HG03442 (cell line): Measurements from ENCODE around the gene CUL3.
"Not testable (repeated sequence)": the region's sequence is repeated elsewhere in the genome, so short reads cannot be mapped to it uniquely, and the experiment has no call there.

Source experiments
- ATAC-seq: cut with Tn5 transposase; IDR thresholded peaks from one replicate; pipeline ENCODE4 v1.9.1; 2021; ENCODE audit warnings: mild to moderate bottlenecking, moderate library complexity; ENCODE audit not compliant: unreplicated experiment

Gene CUL3

DNA sequence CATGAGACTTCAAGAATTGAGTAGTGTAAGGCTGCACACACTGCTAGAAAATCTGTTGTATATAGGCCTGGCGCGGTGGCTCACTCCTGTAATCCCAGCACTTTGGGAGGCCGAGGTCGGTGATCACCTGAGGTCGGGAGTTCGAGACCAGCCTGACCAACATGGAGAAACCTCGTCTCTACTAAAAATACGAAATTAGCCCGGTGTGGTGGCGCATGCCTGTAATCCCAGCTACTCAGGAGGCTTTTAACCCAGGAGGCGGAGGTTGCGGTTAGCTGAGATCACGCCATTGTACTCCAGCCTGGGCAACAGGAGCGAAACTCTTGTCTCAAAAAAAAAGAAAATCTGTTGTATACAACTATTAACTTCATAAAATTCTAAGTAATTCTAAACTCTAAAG is 2.1 kb downstream of the CUL3 start:
- not testable (repeated sequence) for ATAC-seq

DNA sequence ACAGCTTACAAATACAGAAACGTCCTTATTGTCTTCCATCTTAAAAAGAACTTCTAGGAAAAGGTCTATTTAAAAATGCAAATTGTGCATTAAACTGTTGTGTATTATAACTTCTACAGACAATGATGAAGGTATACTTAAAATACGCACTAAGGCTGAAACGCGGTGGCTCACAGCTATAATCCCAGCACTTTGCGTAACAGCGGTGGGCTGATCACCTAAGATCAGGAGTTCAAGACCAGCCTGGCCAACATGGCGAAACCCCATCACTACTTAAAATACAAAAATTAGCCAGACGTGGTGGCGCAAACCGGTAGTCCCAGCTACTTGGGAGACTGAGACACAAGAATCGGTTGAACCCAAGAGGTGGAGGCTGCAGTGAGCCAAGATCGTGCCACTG is 4.9 kb downstream of the CUL3 start:
- ATAC-seq = no peak

DNA sequence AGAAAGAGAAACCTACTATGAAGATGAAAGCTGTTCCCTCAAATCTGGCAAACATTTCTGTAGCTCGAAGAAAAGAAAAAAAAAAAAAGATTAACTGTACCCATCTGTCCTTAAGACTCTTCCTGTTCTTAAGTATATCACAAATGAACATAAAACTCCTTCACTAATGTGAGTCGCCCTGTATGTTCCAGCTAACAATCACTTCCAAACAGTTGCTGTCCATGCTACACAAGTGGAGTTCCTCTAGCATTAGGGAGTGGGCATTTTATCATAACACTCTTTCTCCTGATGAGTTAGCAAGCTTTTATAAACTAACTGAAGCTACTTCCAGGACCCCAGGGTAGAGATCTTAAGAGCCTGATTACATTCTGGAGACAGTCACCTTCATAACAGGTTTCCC is 5.8 kb downstream of the CUL3 start:
- ATAC-seq = no peak

DNA sequence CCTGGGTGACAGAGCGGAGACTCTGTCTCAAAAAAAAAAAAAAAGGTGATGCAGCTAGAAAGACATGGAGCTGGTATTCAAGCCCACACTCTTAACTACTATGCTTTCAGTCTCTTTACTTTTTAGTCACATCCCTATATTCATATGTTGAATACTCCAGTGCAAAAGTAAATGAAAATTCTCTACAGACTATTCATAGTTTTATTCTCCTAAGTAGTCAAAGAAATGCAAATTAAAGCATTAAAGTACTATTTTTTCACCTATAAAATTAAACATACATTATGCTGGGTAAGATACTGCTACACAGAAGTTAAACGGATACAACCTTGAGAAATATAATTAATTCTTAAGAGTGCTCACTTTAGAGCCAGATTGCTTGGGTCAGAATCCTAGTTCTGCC is 7.6 kb downstream of the CUL3 start:
- no peak for ATAC-seq

DNA sequence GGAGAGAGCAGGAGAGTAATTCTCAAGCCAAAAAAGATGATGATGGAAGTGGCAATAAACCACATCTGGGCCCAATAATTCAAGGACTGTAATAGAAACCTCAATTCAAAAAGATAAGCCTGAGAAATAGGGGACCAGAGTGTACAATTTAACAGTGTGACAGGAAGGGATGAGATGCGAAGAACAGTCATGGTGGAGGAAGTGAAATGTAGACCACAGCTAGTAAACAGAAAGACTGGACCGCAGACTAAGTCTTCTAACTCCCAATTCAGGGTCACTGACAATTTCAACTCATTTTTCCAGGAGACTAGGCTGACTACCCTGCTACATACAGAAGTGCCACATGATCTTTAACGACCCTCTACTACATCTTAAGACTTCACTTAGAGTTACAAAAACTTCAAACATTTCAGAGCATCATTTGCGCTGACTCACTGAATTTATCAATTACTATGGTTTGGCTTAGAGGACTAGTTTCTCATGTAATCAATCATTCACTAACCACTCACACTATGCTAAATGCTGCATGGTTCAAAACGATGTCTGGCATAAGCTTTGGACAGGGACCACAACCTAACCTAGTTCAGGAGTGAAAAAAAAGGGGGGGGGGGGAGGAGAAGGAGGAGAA is 9.0 kb downstream of the CUL3 start:
- peak; percentile 87 for ATAC-seq

DNA sequence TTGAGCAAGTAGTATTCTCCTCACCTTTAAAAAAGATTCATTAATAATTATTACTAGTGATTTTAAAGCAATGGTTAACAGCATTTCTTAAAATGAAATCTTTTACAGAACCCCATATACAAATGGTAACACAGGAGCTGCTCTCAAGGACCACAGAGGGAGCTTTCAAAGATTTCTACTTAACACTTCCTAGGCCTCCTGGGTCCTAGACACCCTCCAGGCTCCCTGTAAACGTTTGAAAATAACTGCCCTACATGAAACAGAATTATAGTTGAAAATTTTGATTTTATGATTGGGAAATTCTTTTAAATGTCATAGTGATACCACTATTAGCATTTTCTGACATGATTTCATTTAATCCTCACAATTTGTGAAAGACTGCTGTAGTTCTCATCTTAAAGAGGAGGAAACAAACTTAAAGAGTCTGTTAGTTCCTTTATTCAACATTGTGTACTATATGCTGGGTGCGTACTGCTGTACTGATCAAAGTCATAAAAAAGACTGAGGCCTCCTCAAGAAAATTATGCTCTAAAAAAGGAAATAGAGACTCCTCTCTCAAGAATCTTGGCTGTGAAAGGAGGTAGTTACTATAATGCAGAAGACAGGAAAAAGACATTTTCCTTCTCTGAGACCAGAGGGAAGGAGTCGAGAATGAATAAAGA is 10.6 kb downstream of the CUL3 start:
- no peak for ATAC-seq

DNA sequence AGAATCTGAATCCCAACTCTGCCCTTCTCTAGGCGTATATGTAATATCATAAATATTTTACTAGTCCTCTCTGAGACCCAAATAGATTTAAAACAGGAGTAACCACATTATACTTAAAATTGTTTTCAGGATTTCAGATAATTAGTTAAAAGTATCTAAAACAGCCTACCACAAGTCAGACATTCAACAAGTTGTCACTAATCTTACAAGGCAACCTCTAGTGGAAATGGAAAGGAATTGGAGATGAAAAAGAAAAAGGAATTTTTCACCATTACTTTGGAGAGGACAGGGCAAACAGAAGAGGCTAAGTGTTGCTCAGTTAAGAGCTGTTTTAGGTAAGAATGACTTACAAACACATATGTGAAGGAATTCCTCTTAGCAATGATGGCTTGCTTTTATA is 11.4 kb downstream of the CUL3 start:
- ATAC-seq = no peak

DNA sequence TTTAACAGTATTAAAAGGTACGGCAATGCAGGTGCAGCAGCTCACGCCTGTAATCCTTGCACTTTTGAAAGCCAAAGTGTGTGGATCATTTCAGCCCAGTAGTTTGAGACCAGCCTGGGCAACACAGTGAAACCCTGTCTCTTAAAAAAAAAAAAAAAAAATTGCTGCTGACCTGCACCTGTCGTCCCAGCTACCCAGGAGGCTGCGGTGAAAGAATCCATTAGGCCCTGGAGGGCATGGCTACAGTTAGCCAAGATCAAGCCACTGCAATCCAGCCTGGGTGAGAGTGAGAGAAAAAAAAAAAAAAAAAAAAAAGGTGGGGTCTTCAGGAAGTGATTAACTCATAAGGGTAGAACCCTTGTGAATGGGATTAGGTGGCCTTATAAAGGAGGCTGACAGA is 12.8 kb downstream of the CUL3 start:
- no peak for ATAC-seq

DNA sequence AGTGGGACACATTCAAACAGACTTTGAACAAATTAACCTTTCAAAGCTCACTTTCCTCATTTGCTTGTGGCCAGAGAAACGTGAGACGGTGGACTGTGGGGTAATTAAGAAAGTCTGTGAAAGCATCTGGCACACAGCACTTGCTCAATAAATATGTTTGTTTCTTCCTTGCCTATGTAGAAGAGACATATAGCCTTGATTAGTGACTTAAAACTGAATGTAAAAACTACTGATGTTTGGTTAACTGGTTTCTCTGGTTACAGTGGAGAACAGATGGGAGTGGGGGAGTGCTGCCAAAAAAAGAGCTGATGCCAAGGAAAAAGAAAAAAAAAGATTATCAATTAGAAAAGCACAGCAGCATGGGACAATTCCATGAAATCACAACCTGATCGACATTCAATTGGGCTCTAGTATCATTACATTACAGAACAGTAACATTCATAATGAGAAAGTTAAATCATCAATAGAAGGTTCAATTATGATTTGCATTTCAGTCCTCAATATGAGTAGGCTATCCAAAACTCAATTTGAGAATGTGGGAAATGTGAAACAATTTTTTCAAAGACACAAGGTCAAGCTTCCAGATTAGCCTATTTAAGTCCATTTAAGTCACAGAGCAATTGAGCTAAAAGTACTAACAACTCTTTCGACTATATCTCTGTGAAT is 14.7 kb downstream of the CUL3 start:
- ATAC-seq = no peak

DNA sequence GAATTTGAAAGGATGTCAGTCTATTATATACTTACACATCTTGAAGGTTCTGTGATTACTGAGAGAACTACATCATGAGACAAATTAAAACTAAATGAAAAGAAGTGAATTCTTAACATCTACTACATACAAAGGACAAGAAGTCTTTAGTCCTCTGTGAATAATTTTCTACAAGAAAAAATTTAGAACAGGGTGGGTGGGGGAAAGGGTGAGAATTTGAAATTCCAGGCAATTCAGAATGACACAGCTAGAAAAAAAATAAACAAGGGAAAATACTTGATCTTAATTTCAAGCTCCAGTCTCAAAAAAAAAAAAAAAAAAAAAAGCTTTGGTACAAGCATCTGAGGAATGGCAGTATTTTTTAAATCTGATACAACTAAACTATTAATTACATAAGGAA is 15.5 kb downstream of the CUL3 start:
- no peak for ATAC-seq

DNA sequence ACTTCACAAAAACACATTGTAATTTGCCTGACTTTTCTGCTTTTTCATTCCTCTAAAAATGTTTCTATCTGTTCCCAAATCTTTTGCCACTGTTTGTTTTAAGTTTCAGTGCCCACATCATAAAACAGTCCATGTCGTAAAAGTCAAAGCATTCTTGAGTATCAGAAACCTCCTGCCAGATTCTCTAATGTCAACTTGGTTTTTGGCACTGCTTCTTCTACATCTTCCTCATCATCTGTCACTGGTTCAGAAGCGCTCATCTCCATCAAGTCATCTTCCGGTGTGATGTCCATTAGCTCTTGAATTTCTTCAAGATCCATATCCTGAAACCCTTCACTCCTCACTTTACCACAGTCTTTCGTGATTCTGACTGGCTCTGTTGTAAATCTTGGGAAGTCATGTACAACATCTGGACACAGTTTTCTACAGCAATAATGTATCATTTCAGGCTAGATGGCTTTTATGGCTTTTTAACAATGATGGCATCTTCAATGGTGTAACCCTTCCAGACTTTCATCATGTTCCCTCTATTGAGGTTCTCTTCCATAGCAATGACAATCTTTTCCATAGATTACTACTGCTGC is 19.6 kb downstream of the CUL3 start:
- ATAC-seq = no peak

DNA sequence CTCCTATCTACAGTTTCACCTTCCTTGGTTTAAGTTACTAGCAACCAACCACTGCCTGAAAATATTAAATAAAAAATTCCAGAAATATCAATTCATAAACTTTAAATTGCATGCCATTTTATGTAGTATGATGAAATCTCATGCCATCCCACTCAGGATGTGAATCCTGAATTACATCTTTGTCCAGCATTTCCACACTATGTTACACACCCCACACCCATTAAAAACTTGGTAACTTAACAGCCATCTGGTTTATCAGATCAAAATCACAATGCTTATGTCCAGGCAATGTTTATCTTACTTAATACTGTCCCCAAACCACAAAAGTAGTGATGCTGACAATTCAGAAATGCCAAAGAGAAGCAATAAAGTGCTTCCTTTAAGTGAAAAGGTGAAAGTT is 21.6 kb downstream of the CUL3 start:
- no peak for ATAC-seq

DNA sequence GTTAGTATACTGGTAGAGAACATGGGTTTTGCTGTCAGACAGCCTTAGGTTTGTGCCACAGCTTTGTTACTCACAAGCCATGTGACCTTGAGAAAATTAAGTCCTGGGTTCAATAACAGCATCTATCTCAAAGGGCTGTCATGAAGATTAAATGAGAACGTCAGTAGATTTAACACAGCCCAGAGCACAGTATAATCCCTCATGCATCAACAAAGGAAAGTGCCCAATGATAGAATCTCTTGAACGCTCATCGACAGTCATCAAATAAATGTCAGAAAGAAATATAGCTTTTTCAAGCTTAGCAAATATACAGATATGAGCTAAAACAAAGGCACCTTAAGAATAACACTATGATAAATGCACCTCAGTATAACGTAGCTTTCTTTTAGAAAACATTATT is 22.3 kb downstream of the CUL3 start:
- no peak for ATAC-seq

DNA sequence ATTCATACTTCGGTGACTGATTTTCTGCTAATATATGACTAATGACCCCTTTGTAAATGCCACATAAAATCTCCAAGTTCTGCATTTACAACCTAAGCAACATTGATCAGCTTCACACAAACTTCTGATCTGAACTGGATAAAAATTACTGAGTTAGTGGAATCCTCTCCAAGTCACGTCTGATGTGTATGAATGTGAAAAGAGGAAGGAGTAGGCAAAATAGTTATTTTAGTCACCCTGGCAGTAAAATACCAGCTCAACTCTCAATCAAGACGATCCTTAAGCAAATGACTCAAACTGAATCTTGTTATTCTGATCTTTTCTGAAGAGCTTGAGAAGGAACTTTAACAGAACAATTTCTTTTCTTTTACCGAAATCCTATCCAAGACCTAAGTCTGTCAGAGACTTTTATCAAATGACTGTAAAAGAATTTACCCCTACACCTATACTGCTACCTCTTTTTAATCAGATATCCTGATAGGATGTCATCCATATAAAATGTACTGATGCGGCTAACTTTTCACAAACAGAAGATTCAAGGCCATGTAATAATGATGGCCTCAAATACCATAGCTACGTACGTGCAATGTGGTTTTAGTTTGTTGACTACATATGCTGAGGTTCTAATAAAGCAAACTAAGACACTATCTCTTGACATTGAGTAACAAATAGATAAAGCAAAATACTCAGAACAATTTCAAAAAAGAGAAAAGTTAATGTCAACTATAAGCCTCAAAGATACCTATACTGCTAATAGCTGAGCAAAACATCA is 23.7 kb downstream of the CUL3 start:
- ATAC-seq = peak; percentile 80

DNA sequence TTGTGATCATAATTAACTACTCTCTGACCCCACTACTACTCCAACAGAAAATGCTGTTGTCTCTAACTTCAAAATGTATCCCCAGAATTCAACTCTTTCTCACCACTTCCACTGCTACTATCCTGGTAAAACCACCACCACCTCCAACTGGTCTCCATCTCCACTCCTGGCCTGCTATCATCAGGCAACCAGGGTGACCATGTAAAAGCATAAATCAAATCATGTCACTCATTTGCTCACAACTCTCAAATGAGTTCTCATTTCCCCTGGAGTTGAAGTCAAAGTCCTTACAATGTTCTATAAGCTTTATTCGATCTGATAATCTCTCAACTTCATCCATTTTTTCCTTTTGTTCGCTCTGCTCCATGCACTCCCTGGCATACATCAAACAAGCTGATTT is 24.6 kb downstream of the CUL3 start:
- ATAC-seq = no peak

DNA sequence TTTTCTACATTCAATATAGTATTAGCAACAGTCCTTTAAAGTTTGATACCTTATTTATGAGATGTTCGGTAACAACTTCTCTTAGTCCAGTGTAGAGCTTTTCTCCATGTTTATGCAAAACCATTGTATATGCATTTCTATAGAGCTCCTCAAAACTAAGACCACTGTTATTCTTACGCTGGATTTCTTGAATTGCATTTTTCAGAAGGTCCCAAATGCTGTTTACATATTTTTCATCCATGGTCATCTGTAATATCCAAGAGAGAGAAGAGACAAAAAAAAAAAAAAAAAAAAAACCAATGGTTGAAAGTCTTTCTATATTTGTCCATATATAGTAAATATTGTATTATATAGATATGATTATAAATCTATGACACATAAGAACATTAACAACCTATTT is 27.6 kb downstream of the CUL3 start:
- ATAC-seq = no peak

DNA sequence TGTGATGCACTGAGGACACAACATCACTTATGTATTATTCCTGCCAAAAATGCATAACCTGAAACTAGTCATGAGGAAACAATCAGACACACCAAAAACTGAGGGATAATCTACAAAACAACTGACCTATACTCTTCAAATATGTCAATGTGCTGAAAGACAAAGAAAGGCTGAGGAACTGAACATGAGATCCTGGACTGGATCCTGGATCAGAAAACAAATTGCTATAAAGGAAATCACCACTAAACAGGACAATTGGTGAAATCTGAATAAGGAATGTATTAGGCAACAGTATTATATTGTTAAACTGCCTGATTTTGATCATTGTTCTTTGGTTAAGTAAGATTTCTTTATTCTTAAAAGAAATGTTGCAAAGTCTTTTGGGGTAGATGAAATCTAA is 28.8 kb downstream of the CUL3 start:
- ATAC-seq = no peak

DNA sequence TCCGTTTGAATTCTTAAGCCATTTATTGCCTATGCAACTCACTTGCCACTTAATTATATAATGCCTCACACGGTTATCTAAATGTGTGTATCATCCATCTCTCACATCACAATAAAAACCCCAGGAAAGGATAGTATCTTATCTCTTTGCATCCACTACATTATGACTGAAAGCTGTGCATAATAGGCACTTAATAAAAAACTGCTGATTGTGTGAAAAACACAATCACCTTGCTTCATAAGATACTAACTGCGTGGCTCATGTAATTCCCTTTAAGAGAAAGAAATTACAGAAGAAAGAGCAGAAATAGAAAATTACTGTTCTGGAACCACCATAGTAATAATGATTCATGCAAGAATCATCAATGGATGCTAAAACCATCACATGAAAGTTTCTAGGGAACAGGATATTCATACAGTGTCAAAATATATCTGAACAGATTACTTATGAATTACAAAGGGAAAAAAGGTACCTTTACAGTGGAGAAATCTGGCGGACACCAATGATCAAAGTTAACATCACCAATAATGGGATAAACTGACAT is 29.3 kb downstream of the CUL3 start:
- no peak for ATAC-seq

DNA sequence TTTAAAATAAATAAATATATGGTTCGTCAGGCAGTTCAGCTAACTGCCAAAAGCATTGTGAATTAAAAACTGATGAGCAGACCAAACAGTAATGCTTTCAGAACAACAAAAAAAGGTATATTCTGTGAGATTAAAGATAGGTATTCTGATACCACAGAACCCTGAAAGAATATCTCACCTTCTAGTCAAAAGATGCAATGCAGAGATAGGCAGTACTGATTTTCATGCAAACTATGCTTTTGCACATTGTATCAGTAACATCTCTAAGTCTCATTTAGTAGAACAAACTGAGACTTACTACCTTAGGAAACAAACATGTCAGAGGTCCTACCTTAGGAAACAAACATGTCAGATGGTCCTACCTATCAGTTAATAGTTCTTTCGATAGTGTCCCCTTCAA is 32.4 kb downstream of the CUL3 start:
- no peak for ATAC-seq

DNA sequence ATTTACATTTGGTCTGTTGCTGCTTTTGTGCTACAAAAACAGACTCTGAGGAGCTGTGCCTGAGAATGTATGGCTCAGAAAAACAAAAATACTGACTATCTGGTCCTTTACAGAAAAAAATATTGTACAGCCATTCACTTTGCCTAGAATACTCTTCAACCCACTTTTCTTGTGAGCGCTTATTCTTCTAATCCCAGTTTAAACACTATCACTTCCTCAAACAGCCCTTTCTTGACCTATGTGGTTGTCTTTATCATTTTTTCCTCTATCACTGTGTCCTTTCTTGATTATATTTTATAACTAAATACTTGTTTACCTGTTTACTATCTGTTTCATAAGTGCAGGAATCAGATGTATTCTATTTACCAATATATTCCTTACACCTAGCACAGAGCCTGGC is 33.5 kb downstream of the CUL3 start:
- no peak for ATAC-seq

DNA sequence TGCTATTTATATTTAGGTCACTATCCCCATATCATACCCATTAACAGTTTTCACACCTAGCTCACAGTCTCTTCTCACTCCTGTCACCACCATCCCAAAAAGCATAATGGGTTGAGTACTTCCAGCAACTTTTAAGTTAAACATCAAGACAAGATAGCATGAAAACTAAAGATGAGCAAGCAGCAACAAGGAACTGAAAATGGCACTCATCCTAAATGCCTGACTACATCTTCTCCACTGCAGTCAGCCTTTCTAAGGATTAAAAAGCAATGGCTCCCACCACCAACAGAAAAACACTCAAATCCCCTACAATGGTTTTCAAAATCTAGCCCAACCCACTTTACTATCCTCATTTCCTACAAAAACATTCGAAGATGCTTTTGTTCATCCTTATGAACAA is 38.2 kb downstream of the CUL3 start:
- no peak for ATAC-seq
